Activated CD8-positive, alpha-beta memory T cell treated with anti-CD3 and anti-CD28 coated beads, Interleukin-2, amount 10 ng/mL, durations not matched to agents 7 days and 5 days (primary cell): ENCODE measurements around the gene UBB. TPM values are rescaled to one million over a fixed set of nuclear protein-coding genes. Genes with fewer than 3 reads are reported as not detected.

Source experiments
- ATAC-seq: fragments of 150-1000 bp; cut with Tn5 transposase; one replicate; pipeline ENCODE4 v1.10.0; 2021; ENCODE audit warnings: moderate library complexity
- CTCF ChIA-PET: fragments of 350-600 bp; sonication (Branson Sonifier 250); formaldehyde crosslinking; loops from one replicate; lab custom pipeline; 2021; ENCODE audit warnings: antibody characterized with exemption; lab: Charles Lee
- DNase-seq: peaks from one replicate; pipeline ENCODE4 v3.0.0-alpha.2; 2020
- H3K27ac Mint-ChIP-seq: one replicate; pipeline ENCODE4 v1.8.0; 2021; ENCODE audit warnings: mild to moderate bottlenecking, mixed read lengths
- H3K27me3 Mint-ChIP-seq: one replicate; pipeline ENCODE4 v1.8.0; 2021; ENCODE audit warnings: mixed read lengths
- H3K36me3 Mint-ChIP-seq: one replicate; pipeline ENCODE4 v1.8.0; 2021; ENCODE audit warnings: mild to moderate bottlenecking, mixed read lengths
- H3K4me1 Mint-ChIP-seq: one replicate; pipeline ENCODE4 v1.8.0; 2021; ENCODE audit warnings: mixed read lengths
- H3K4me3 Mint-ChIP-seq: one replicate; pipeline ENCODE4 v1.8.0; 2021; ENCODE audit warnings: mild to moderate bottlenecking, moderate library complexity, mixed read lengths
- H3K9me3 Mint-ChIP-seq: one replicate; pipeline ENCODE4 v1.8.0; 2022; ENCODE audit warnings: low read depth, mixed read lengths
- total RNA-seq, 2 experiments: library from RNA; stranded (reverse); gene quantifications; one replicate each; pipeline ENCODE4 v1.2.3, GENCODE V29; 2021

The UBB gene
- total RNA-seq, 2 experiments from 2014 or later, result 1,297 to 1,567 TPM

DNA sequence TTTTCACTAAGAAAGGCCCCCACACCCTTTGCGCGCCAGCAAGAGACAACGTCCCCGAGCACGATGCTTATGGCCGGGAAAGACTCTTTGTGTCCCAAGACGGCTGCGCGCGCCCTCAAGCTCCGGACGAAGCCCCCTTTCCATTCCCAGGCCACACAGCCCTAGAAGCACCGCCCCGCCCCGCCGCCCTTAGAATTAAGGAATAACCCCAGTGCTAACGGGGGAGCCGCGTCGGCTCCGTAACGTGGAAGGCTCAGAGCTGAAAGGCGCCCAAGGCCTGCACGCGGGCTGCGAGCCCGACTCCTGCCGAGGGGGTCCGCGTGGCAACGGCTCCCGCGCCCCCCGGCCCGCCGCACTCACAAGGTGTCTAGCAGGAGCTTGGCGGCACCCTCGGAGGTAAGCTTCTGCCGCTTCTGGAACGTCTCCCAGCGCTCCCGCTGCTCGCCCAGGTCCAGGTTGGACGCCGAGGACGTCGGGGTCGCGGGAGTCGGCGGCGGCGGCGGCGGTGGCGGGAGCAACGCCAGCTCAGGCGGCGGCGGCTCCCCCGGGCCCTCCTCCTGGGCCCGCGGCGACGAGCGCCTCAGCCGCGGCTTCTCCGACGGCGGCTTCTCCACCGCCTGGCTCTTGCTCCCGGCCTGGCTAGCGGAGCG, 28.1 kb upstream of the UBB start:
- CTCF ChIA-PET, result interaction anchor here (0.9 to 5.7 kb wide), 15 partner anchors 9 to 168 kb away, joined by 3 to 81 read pairs (median 4); partner anchors contain the start of gene TRPV2
- ATAC-seq (peak; percentile 72), DNase-seq (peak; percentile 44)
- peaks cover 21% of the 10 kb centered on the region for H3K4me1 Mint-ChIP-seq
- peaks cover 18% of the 10 kb centered on the region for H3K27me3 Mint-ChIP-seq
- H3K36me3 Mint-ChIP-seq, result no peaks in the 10 kb centered on the region
- no peaks in the 10 kb centered on the region for H3K9me3 Mint-ChIP-seq
- peak overlapping the region; percentile 61 for H3K27ac Mint-ChIP-seq
- peak overlapping the region; percentile 84 for H3K4me3 Mint-ChIP-seq

DNA sequence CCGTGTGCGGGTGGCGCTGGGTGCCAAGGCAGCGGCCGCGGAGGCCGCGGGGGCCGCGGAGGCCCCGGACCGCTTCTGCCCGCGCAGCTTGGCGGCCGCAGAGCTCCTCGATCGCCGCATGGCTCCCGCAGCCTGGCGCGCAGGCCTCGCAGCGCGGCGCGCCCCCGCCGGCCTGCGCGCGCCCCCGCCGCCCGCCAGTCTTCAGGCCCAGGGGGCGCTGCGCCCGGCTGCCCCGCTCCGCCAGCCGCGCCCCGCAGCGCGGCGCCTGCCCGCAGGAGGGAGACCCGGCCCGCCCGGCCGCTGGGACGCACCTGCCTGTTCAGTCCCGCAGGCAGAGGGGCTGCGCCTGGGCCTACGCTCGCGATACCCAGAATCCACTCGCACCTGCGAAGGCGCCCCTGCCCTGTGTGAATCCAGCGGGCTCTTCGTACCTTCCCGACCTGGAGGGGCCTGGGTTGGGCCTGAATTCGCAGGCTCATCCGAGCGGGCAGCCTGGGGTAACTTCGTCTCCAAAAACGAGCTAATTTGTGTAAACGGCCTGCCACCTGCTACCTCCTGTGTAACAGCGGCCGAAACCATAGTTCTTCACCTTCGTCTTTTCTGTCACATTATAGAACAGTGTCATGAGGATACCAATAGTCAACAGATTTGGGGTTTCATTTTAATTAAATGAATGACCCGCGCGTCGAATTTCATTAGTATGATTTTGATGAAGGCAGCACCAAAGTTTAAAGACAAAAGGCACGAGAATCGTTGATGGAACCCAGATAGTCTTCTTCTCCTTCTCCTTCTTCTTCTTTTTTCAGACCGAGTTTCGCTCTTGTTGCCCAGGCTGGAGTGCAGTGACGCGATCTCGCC, 27.3 kb upstream of the UBB start, which contains the start of gene CENPV:
TSS of gene CENPV (minus strand) at position 153 of the 858 bp plus-strand sequence. CDS start at position 120, 33 bp downstream.
- DNase-seq (peak; percentile 64), ATAC-seq (peak; percentile 90)
- no peaks in the 10 kb centered on the region for H3K9me3 Mint-ChIP-seq
- H3K27me3 Mint-ChIP-seq, result peaks cover 23% of the 10 kb centered on the region
- H3K36me3 Mint-ChIP-seq, result no peaks in the 10 kb centered on the region
- peaks cover 21% of the 10 kb centered on the region for H3K4me1 Mint-ChIP-seq
- peak within 1 kb of the TSS; percentile 61 for H3K27ac Mint-ChIP-seq
- H3K4me3 Mint-ChIP-seq, result peak within 1 kb of the TSS; percentile 84
- CTCF ChIA-PET, result interaction anchor here (0.7 to 5.7 kb wide), 13 partner anchors 10 to 139 kb away, joined by 3 to 81 read pairs (median 4); partner anchors contain the start of genes NCOR1 and TRPV2

- ATAC-seq (no peak), DNase-seq (no peak)
- peak overlapping the region; percentile 24 for H3K4me3 Mint-ChIP-seq
- H3K4me1 Mint-ChIP-seq, result peaks cover 21% of the 10 kb centered on the region
- CTCF ChIA-PET, result interaction anchor here (1.8 kb wide), 1 partner anchor 9 kb away, joined by 9 read pairs; no protein-coding TSS in a partner anchor
- H3K36me3 Mint-ChIP-seq, result no peaks in the 10 kb centered on the region
- H3K9me3 Mint-ChIP-seq, result no peaks in the 10 kb centered on the region
- peaks cover 23% of the 10 kb centered on the region for H3K27me3 Mint-ChIP-seq
- H3K27ac Mint-ChIP-seq, result no peak overlapping the region
Observed at GRCh38 chr17:16354585-16354984, 26.3 kb upstream of the UBB start.

DNA sequence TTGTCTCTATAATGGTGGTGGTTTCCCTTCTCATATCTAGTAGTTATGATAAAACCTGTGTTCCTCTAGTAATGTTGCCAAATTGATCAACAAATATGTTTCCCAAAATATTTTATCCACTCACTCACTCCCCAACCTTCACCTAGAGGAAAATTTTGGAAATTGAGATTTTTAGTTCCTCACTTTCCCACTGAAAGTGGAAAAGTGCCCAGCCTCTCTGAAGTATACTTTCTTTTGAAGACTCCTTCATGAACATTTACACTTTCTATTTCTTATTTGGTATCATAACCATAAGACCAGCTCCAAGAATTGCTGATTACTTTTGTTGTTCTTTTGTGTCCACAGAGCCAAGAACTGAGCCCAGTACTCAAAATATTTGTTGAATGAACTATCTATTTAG, 22.5 kb upstream of the UBB start:
- ATAC-seq, result no peak

DNA sequence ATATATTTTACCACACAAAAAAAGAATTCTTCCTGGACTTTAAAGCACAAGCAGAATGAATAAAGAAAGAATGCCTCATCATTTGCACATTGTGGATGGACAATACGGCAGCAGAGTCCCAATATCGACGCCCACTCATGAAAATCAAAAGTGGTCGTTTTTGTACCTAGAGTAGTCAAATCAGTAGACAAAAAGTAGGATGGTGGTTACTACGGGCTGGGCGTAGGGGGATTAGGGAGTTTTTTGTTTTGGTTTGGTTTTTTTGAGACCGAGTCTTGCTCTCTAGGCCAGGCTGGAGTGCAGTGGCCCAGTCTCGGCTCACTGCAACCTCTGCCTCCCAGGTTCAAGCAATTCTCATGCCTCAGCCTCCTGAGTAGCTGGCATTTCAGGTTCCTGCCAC, 19.0 kb upstream of the UBB start:
- H3K27ac Mint-ChIP-seq, result no peak overlapping the region
- H3K4me1 Mint-ChIP-seq, result peaks cover 8% of the 10 kb centered on the region
- no peaks in the 10 kb centered on the region for H3K36me3 Mint-ChIP-seq
- DNase-seq, result no peak
- H3K4me3 Mint-ChIP-seq, result no peak overlapping the region
- ATAC-seq, result no peak
- no peaks in the 10 kb centered on the region for H3K9me3 Mint-ChIP-seq
- peaks cover 11% of the 10 kb centered on the region for H3K27me3 Mint-ChIP-seq
- CTCF ChIA-PET, result interaction anchor here (5.3 to 9.6 kb wide), 2 partner anchors 10 to 160 kb away, joined by 64 to 81 read pairs; partner anchors contain the start of gene CENPV

More for the DNA sequence above, 22.5 kb upstream of the UBB start:
- DNase-seq, result no peak
- Mint-ChIP-seq H3K27ac (no peak overlapping the region), H3K36me3 (no peaks in the 10 kb centered on the region), H3K9me3 (no peaks in the 10 kb centered on the region), H3K27me3 (peaks cover 18% of the 10 kb centered on the region), H3K4me3 (no peak overlapping the region), H3K4me1 (peaks cover 11% of the 10 kb centered on the region)
- CTCF ChIA-PET, result interaction anchor here (1.2 to 1.9 kb wide), 3 partner anchors 56 to 163 kb away, joined by 3 to 5 read pairs (median 3); no protein-coding TSS in a partner anchor

GRCh38 chr17:16363749-16364536, 16.9 kb upstream of the UBB start:
- Mint-ChIP-seq H3K4me3 (no peak overlapping the region), H3K9me3 (no peaks in the 10 kb centered on the region), H3K36me3 (no peaks in the 10 kb centered on the region), H3K4me1 (peaks cover 7% of the 10 kb centered on the region), H3K27ac (no peak overlapping the region), H3K27me3 (peaks cover 2% of the 10 kb centered on the region)
- DNase-seq, result peak; percentile 86
- CTCF ChIA-PET, result interaction anchor here (0.6 to 9.6 kb wide), 55 partner anchors 9 to 297 kb away, joined by 3 to 81 read pairs (median 4); partner anchors contain the start of genes CENPV, NCOR1, TRPV2 and UBB
- peak; percentile 96 for ATAC-seq

- CTCF ChIA-PET, result interaction anchor here (0.6 to 9.6 kb wide), 33 partner anchors 9 to 239 kb away, joined by 3 to 81 read pairs (median 6); partner anchors contain the start of genes CENPV, TRPV2 and UBB
- peaks cover 7% of the 10 kb centered on the region for H3K4me1 Mint-ChIP-seq
- DNase-seq (no peak), ATAC-seq (no peak)
- H3K9me3 Mint-ChIP-seq, result no peaks in the 10 kb centered on the region
- no peak overlapping the region for H3K27ac Mint-ChIP-seq
- H3K36me3 Mint-ChIP-seq, result no peaks in the 10 kb centered on the region
- H3K4me3 Mint-ChIP-seq, result no peak overlapping the region
- H3K27me3 Mint-ChIP-seq, result peaks cover 2% of the 10 kb centered on the region
Observed at GRCh38 chr17:16364625-16365024, 16.3 kb upstream of the UBB start.

GRCh38 chr17:16371742-16372141, 9.1 kb upstream of the UBB start:
- no peak overlapping the region for H3K27ac Mint-ChIP-seq
- no peak overlapping the region for H3K4me3 Mint-ChIP-seq
- CTCF ChIA-PET, result interaction anchor here (2.2 kb wide), 1 partner anchor 43 kb away, joined by 8 read pairs; the partner anchor contains the start of gene TRPV2
- H3K4me1 Mint-ChIP-seq, result no peaks in the 10 kb centered on the region
- no peaks in the 10 kb centered on the region for H3K36me3 Mint-ChIP-seq
- DNase-seq (no peak), ATAC-seq (no peak)
- H3K9me3 Mint-ChIP-seq, result no peaks in the 10 kb centered on the region
- H3K27me3 Mint-ChIP-seq, result no peaks in the 10 kb centered on the region

- Mint-ChIP-seq H3K36me3 (no peaks in the 10 kb centered on the region), H3K27ac (no peak overlapping the region), H3K4me1 (no peaks in the 10 kb centered on the region), H3K4me3 (no peak overlapping the region), H3K9me3 (no peaks in the 10 kb centered on the region), H3K27me3 (no peaks in the 10 kb centered on the region)
- ATAC-seq, result no peak
- DNase-seq, result no peak
- CTCF ChIA-PET, result interaction anchor here (2.9 kb wide), 1 partner anchor 10 kb away, joined by 17 read pairs; no protein-coding TSS in a partner anchor
Observed at GRCh38 chr17:16374146-16374938, 6.5 kb upstream of the UBB start.

DNA sequence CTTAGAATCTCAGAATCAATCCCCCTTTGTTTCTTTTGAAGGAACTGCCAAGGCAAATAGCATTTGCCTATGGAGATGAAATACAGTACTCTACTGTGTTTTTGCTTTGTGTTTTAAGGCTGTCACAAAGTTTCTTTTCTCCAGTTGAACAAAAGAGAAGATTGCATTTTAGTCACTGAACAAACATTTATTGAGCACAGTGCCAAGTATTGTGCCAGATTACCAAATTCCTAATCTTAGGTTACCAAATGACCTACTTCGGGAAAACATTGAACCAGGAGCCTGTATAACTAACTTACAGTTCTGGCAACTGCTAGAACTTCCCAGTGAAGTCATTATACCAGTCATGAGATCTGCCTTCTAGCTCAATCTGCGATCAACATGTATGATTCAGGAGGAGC, 3.0 kb upstream of the UBB start:
- H3K4me3 Mint-ChIP-seq, result no peak overlapping the region

DNA sequence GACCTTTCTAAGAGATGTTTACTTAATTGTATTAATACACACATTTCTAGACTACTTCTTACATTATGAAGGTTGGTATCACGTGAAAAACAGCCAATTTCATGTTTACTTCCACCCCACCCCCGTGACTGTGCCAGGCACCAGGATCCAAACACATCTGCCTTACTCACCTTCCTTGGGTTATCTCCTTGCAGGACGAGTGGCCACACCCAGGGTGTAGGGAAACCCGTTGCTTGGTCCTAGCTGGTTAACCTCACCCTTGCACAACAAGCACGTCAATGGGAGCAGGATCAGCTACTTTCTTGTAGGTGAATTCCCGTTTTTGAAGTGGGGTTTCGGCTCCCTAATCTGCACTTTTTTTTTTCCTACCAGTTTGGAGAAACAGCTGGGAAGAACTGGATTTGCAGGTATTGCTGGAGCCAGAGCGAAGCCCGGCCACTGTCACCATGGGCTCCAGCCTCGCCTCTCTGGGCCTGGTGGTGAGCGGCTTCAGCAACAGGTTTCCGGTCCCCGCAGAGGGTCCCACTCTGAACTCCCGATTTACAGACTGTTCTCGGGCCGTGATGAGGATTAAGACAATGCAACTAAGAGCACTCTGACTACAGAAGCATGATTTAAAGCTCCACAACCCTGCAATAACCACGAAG, 2.1 kb upstream of the UBB start:
- Mint-ChIP-seq H3K9me3 (no peaks in the 10 kb centered on the region), H3K4me3 (no peak overlapping the region), H3K27ac (no peak overlapping the region), H3K27me3 (no peaks in the 10 kb centered on the region), H3K36me3 (peaks cover 25% of the 10 kb centered on the region), H3K4me1 (peaks cover 27% of the 10 kb centered on the region)
- no peak for DNase-seq
- ATAC-seq, result no peak
- CTCF ChIA-PET, result interaction anchor here (1.6 kb wide), 1 partner anchor 15 kb away, joined by 9 read pairs; no protein-coding TSS in a partner anchor

More for the DNA sequence above, 3.0 kb upstream of the UBB start:
- peaks cover 20% of the 10 kb centered on the region for H3K4me1 Mint-ChIP-seq
- ATAC-seq (no peak), DNase-seq (no peak)
- H3K27ac Mint-ChIP-seq, result no peak overlapping the region
- H3K9me3 Mint-ChIP-seq, result no peaks in the 10 kb centered on the region
- no peaks in the 10 kb centered on the region for H3K27me3 Mint-ChIP-seq
- peaks cover 18% of the 10 kb centered on the region for H3K36me3 Mint-ChIP-seq
- CTCF ChIA-PET, result interaction anchor here (1.6 kb wide), 1 partner anchor 14 kb away, joined by 9 read pairs; no protein-coding TSS in a partner anchor
